AG09319 (cell line): Measurements from ENCODE around the gene PNPLA1.

Experiments used
- DNase-seq: peaks from one replicate; pipeline ENCODE4 v3.0.0-alpha.2; 2010; ENCODE audit warnings: low read depth; ENCODE audit errors: extremely low read depth
- CTCF ChIP-seq: IDR thresholded peaks from 2 replicates; pipeline ENCODE4 v1.5.1; 2011; ENCODE audit warnings: low read depth, mild to moderate bottlenecking, inconsistent platforms, low read length, moderate library complexity

PNPLA1 gene

GRCh38 chr6:36324715-36325114 is 54.9 kb downstream of the PNPLA1 start:
- DNase-seq: no peak
- no peak for TF ChIP-seq CTCF

- DNase-seq: no peak
- no peak for TF ChIP-seq CTCF
Observed at GRCh38 chr6:36326356-36326995, 56.6 kb downstream of the PNPLA1 start.

- no peak for TF ChIP-seq CTCF
- no peak for DNase-seq
Observed at GRCh38 chr6:36327226-36327918, 57.5 kb downstream of the PNPLA1 start.

- DNase-seq: no peak
- TF ChIP-seq CTCF: no peak
Observed at GRCh38 chr6:36327919-36328236, 58.0 kb downstream of the PNPLA1 start.

GRCh38 chr6:36328600-36328999 is 58.7 kb downstream of the PNPLA1 start:
- DNase-seq: no peak
- TF ChIP-seq CTCF: no peak

- no peak for DNase-seq
- TF ChIP-seq CTCF: no peak
Observed at GRCh38 chr6:36329798-36330291, 60.0 kb downstream of the PNPLA1 start.

- no peak for TF ChIP-seq CTCF
- DNase-seq: no peak
Observed at GRCh38 chr6:36330366-36330765, 60.5 kb downstream of the PNPLA1 start.
